PC-3 (cell line): ENCODE results near the gene C6orf47. TPM values are rescaled to one million over a fixed set of nuclear protein-coding genes. Genes with fewer than 3 reads are reported as not detected.
A peak's percentile ranks its signal among the peaks of the same experiment; 100 is the strongest.

Experiments
- ATAC-seq: fragments of 200-7000 bp; cut with Tn5 transposase; 2 replicates; pipeline ENCODE4 v1.9.1; 2020; ENCODE audit warnings: mild to moderate bottlenecking, moderate library complexity
- BruUV-seq: library from RNA; stranded (reverse); fragments of 400-500 nt; replicated peaks from 2 replicates; lab custom pipeline; 2021; lab: Mats Ljungman, UMichigan
- CTCF ChIA-PET: fragments of 300-600 bp; sonication (Branson Sonifier 250); formaldehyde crosslinking; loops from one replicate; lab custom pipeline; 2022; ENCODE audit warnings: antibody characterized with exemption; lab: Charles Lee
- POLR2A ChIA-PET: fragments of 300-600 bp; sonication (Branson Sonifier 250); formaldehyde crosslinking; loops from one replicate; lab custom pipeline; 2022; ENCODE audit warnings: antibody characterized with exemption; ENCODE audit not compliant: unreplicated experiment; lab: Charles Lee
- DNase-seq: peaks from one replicate; pipeline ENCODE4 v3.0.0-alpha.2; 2015
- H2AFZ ChIP-seq: fragments of 300-600 bp; sonication (generic); 2 replicates; pipeline ENCODE4 v1.6.0; 2016; ENCODE audit warnings: antibody characterized with exemption, low read length
- H3F3A ChIP-seq: fragments of 300-600 bp; sonication (generic); one replicate; pipeline ENCODE4 v1.6.0; 2017; ENCODE audit warnings: antibody characterized with exemption, low read length, control low read depth, mild to moderate bottlenecking; ENCODE audit not compliant: unreplicated experiment
- H3K27ac ChIP-seq: fragments of 300-600 bp; sonication (generic); 2 replicates; pipeline ENCODE4 v1.5.1; 2016; ENCODE audit warnings: mild to moderate bottlenecking, low read length
- H3K27me3 ChIP-seq: fragments of 300-600 bp; sonication (generic); 2 replicates; pipeline ENCODE4 v1.6.1; 2016; ENCODE audit warnings: low read length, mixed read lengths
- H3K36me3 ChIP-seq: fragments of 300-600 bp; sonication (generic); 2 replicates; pipeline ENCODE4 v1.6.1; 2016; ENCODE audit warnings: low read depth, mixed run types, low read length, mixed read lengths
- H3K4me1 ChIP-seq: fragments of 300-600 bp; sonication (generic); 2 replicates; pipeline ENCODE4 v1.5.1; 2016; ENCODE audit warnings: low read length; ENCODE audit not compliant: insufficient read depth
- H3K4me2 ChIP-seq: fragments of 300-600 bp; sonication (generic); 2 replicates; pipeline ENCODE4 v1.6.0; 2016; ENCODE audit warnings: low read length
- H3K4me3 ChIP-seq: fragments of 300-600 bp; sonication (generic); 2 replicates; pipeline ENCODE4 v1.5.1; 2016; ENCODE audit warnings: mild to moderate bottlenecking, low read length, mixed read lengths
- H3K79me2 ChIP-seq: fragments of 300-600 bp; sonication (generic); 2 replicates; pipeline ENCODE4 v1.6.1; 2017; ENCODE audit warnings: low read length, mixed read lengths
- H3K9ac ChIP-seq: fragments of 300-600 bp; sonication (generic); 2 replicates; pipeline ENCODE4 v1.6.0; 2016; ENCODE audit warnings: mild to moderate bottlenecking, low read length
- H3K9me2 ChIP-seq: fragments of 300-600 bp; sonication (generic); replicated peaks from 2 replicates; pipeline ENCODE4 v1.6.1; 2016; ENCODE audit warnings: mixed run types, low read length, mixed read lengths
- H3K9me3 ChIP-seq: fragments of 300-600 bp; sonication (generic); 2 replicates; pipeline ENCODE4 v1.6.1; 2016; ENCODE audit warnings: low read length, mixed read lengths
- H4K20me1 ChIP-seq: fragments of 300-600 bp; sonication (generic); 2 replicates; pipeline ENCODE4 v1.6.1; 2016; ENCODE audit warnings: low read length, mixed read lengths
- EZH2 ChIP-seq: fragments of 300-600 bp; sonication (generic); IDR thresholded peaks from one replicate; pipeline ENCODE4 v1.6.1; 2017; ENCODE audit warnings: antibody characterized with exemption, mild to moderate bottlenecking, low read length; ENCODE audit not compliant: unreplicated experiment
- EZH2phosphoT487 ChIP-seq: fragments of 300-600 bp; sonication (generic); IDR thresholded peaks from 2 replicates; pipeline ENCODE4 v1.6.1; 2018; ENCODE audit warnings: mild to moderate bottlenecking, antibody characterized with exemption, low read length, borderline replicate concordance
- intact Hi-C: fragments of 100-400 bp; cut with micrococcal nuclease; formaldehyde crosslinking; loops from 2 replicates; pipeline ENCODE4 v1.9.0; 2023
- total RNA-seq: library from RNA; depleted of rRNA; stranded (reverse); fragments of >200 nt; gene quantifications from 2 replicates; pipeline ENCODE4 v1.2.3, GENCODE V29; 2014
- TF ChIP-seq, protein P1 (sequence below): fragments of 300-600 bp; sonication (generic); conservative IDR thresholded peaks from 2 replicates; pipeline ENCODE4 v1.5.1; 2017; ENCODE audit warnings: antibody characterized with exemption, low read depth, mild to moderate bottlenecking, low read length

The C6orf47 gene
- total RNA-seq, 1 experiment from 2014 or later: 26.3 TPM

DNA sequence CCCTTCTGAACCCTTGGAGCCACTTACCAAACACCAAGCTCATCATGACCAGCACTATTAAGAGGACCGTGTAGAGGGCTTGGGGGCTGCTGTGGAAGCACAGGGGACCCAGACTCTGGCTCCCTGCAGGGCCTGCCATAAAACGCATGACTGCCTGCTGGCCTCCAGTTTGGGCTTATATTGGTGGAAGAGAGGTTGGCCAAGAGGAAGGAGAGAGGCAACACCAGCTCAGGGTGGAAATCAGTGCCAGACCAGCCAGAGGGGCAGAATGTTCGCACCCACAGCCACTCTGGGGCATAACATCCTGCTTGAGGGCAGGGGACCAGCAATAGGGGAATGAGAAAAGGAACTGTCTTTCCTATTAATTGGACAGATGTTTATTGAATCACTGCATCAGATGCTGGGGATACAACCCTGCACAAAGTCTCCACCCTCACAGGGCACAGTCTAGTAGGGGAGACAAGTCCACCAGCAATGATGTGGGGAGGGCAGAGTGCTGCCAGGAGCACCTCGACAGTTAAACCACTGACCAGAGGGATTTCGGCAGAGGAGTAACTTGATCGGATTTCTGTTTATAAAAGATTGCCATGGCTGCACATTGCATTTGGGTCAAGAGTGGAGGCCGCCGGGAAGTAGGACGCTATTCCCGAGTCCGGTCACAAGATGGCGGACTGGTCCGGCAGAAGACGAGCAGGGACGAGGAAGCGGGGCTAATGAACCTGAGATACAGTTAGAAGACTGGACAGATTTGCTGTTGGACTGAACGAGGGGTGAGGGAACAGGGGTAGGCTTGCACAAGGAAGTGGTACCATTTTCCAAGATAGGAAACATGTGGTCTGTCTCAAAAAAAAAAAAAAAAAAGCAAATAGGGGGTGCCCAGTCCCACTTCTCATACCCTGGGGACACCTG lies 19.9 kb upstream of the C6orf47 start, which contains the start of gene LY6G5C:
TSS of gene LY6G5C (minus strand) at position 842 of the 909 bp plus-strand sequence. CDS start at position 148, 694 bp downstream.
- peak within 1 kb of the TSS; percentile 67 for H3K4me3 ChIP-seq
- peaks cover 16% of the 10 kb centered on the region for H3K4me1 ChIP-seq
- no peaks in the 10 kb centered on the region for H3K9me3 ChIP-seq
- H3K27ac ChIP-seq: peak within 1 kb of the TSS; percentile 21
- TF ChIP-seq, protein P1, sequence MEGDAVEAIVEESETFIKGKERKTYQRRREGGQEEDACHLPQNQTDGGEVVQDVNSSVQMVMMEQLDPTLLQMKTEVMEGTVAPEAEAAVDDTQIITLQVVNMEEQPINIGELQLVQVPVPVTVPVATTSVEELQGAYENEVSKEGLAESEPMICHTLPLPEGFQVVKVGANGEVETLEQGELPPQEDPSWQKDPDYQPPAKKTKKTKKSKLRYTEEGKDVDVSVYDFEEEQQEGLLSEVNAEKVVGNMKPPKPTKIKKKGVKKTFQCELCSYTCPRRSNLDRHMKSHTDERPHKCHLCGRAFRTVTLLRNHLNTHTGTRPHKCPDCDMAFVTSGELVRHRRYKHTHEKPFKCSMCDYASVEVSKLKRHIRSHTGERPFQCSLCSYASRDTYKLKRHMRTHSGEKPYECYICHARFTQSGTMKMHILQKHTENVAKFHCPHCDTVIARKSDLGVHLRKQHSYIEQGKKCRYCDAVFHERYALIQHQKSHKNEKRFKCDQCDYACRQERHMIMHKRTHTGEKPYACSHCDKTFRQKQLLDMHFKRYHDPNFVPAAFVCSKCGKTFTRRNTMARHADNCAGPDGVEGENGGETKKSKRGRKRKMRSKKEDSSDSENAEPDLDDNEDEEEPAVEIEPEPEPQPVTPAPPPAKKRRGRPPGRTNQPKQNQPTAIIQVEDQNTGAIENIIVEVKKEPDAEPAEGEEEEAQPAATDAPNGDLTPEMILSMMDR: peak; percentile 61
- TF ChIP-seq EZH2phosphoT487: no peak
- no peaks in the 10 kb centered on the region for H3K79me2 ChIP-seq
- no peaks in the 10 kb centered on the region for H3K27me3 ChIP-seq
- H4K20me1 ChIP-seq: no peaks in the 10 kb centered on the region
- ATAC-seq: peak; percentile 78
- POLR2A ChIA-PET: no interaction called here
- H3K9ac ChIP-seq: peak within 1 kb of the TSS; percentile 59
- DNase-seq: peak; percentile 84
- no peaks in the 10 kb centered on the region for H3K36me3 ChIP-seq
- H3K4me2 ChIP-seq: peak within 1 kb of the TSS; percentile 85
- BruUV-seq: TSS peak; percentile 59
- intact Hi-C loops: loop anchor here (1.0 to 10.0 kb wide), 4 partner anchors 59 to 184 kb away; partner anchors contain the start of gene NEU1
- CTCF ChIA-PET: interaction anchor here (0.5 to 1.0 kb wide), 3 partner anchors 52 to 184 kb away, joined by 3 to 4 read pairs (median 4); no protein-coding TSS in a partner anchor
- peaks cover 4% of the 10 kb centered on the region for H3F3A ChIP-seq
- H2AFZ ChIP-seq: peak within 1 kb of the TSS; percentile 83
- H3K9me2 ChIP-seq: no peaks in the 10 kb centered on the region

DNA sequence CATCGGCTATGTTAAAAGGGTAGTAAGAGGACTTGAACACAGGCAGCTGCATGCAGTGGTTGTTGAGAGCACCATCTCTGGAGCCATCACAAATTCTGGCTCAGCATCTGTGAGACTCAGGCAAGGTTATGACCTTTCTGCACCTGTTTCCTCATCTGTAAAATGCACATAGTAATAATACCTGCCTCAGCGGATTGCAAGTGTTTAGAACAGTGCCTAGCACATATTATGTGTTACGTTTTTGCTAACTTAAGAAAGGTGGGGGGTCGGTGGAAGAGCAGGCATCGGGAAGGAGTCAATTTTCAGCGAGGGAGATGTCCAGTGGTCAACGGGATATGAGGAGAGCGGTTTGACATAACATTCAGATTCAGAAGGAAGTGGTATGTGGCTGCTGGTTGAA lies 17.4 kb upstream of the C6orf47 start:
- no TSS peak for BruUV-seq
- H3K79me2 ChIP-seq: no peaks in the 10 kb centered on the region
- no peaks in the 10 kb centered on the region for H3K27me3 ChIP-seq
- no peak overlapping the region for H3K4me3 ChIP-seq
- no peak overlapping the region for H3K9ac ChIP-seq
- no peaks in the 10 kb centered on the region for H3K9me2 ChIP-seq
- no peak for ATAC-seq
- peaks cover 16% of the 10 kb centered on the region for H3K4me1 ChIP-seq
- TF ChIP-seq EZH2phosphoT487 (no peak), EZH2 (no peak)
- TF ChIP-seq, protein P1: no peak
- no peak overlapping the region for H2AFZ ChIP-seq
- H3K27ac ChIP-seq: no peak overlapping the region
- no peak for DNase-seq
- POLR2A ChIA-PET: no interaction called here
- H4K20me1 ChIP-seq: no peaks in the 10 kb centered on the region
- H3F3A ChIP-seq: peaks cover 4% of the 10 kb centered on the region
- CTCF ChIA-PET: no interaction called here
- intact Hi-C loops: no loop called here
- H3K4me2 ChIP-seq: no peak overlapping the region
- H3K9me3 ChIP-seq: no peaks in the 10 kb centered on the region
- H3K36me3 ChIP-seq: 0 out of 2 replicates have a peak, but pooled peaks cover 2% of the 10 kb centered on the region

DNA sequence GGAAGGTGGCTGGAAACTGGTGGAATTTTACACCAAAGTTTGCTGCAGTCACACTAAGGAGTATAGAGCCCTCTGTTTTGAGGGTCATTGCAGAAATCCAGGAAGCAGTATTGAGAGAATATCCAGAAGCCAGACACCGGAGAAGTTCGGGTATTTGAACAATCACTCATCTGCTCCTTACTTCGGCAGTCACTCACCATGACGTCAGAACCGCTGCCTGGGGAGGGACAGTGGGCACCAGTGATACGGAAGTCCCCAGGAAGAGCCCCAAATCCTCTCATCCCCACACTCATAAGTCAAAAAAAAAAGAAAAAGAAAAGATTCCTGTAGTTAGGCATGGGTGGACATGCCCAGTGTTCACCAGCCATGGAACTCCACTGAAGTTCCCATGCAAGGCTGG lies 16.3 kb upstream of the C6orf47 start:
- ChIA-PET POLR2A (no interaction called here), CTCF (no interaction called here)
- Histone ChIP-seq H3K4me3 (no peak overlapping the region), H4K20me1 (no peaks in the 10 kb centered on the region), H3K4me1 (peaks cover 16% of the 10 kb centered on the region), H2AFZ (no peak overlapping the region), H3F3A (peaks cover 4% of the 10 kb centered on the region), H3K79me2 (no peaks in the 10 kb centered on the region), H3K4me2 (peak overlapping the region; percentile 43; the same call in 1 of the 2 replicates), H3K9me3 (no peaks in the 10 kb centered on the region), H3K9me2 (no peaks in the 10 kb centered on the region), H3K27ac (no peak overlapping the region), H3K27me3 (no peaks in the 10 kb centered on the region), H3K36me3 (peaks cover 6% of the 10 kb centered on the region; the same call in 1 of the 2 replicates), H3K9ac (no peak overlapping the region)
- TF ChIP-seq EZH2 (no peak), EZH2phosphoT487 (no peak)
- TF ChIP-seq, protein P1: no peak
- BruUV-seq: no TSS peak
- DNase-seq (peak; percentile 53), ATAC-seq (peak; percentile 23)
- intact Hi-C loops: no loop called here
